Measurements from ENCODE around the gene TESMIN.

Gene TESMIN

GRCh38 chr11:68707527-68707926 lies 43.8 kb downstream of the TESMIN start:
- no peak for DNase-seq

GRCh38 chr11:68704887-68705286 lies 46.4 kb downstream of the TESMIN start:
- DNase-seq = no peak

- no peak for DNase-seq
Measured at GRCh38 chr11:68698993-68699392, 52.3 kb downstream of the TESMIN start.

- no peak for DNase-seq
Measured at GRCh38 chr11:68695531-68695930, 55.8 kb downstream of the TESMIN start.

- no peak for DNase-seq
Measured at GRCh38 chr11:68694431-68695297, 56.7 kb downstream of the TESMIN start.

- DNase-seq = no peak
Measured at GRCh38 chr11:68693484-68693882, 57.8 kb downstream of the TESMIN start.

- no peak for DNase-seq
Measured at GRCh38 chr11:68692871-68693483, 58.3 kb downstream of the TESMIN start.

GRCh38 chr11:68692115-68692514 lies 59.2 kb downstream of the TESMIN start:
- DNase-seq = no peak

GRCh38 chr11:68691402-68691784 lies 59.9 kb downstream of the TESMIN start:
- no peak for DNase-seq

GRCh38 chr11:68690671-68691401 lies 60.5 kb downstream of the TESMIN start:
- DNase-seq = no peak

- no peak for DNase-seq
Measured at GRCh38 chr11:68689737-68690625, 61.3 kb downstream of the TESMIN start.

- DNase-seq = no peak
Measured at GRCh38 chr11:68688881-68689280, 62.4 kb downstream of the TESMIN start.

GRCh38 chr11:68687986-68688385 lies 63.3 kb downstream of the TESMIN start:
- DNase-seq = no peak

- DNase-seq = no peak
Measured at GRCh38 chr11:68687311-68687710, 64.0 kb downstream of the TESMIN start.

GRCh38 chr11:68686486-68686885 lies 64.8 kb downstream of the TESMIN start:
- no peak for DNase-seq

GRCh38 chr11:68685656-68686380 lies 65.5 kb downstream of the TESMIN start:
- DNase-seq = no peak

- DNase-seq = peak; percentile 34
Measured at GRCh38 chr11:68684385-68685356, 66.6 kb downstream of the TESMIN start, which contains the start of gene GAL. GAL (plus strand) TSS chr11:68684544; CDS start chr11:68684924, 380 bp downstream.

GRCh38 chr11:68683536-68684384 lies 67.6 kb downstream of the TESMIN start:
- no peak for DNase-seq

- DNase-seq = no peak
Measured at GRCh38 chr11:68683121-68683520, 68.2 kb downstream of the TESMIN start.

GRCh38 chr11:68682531-68682961 lies 68.8 kb downstream of the TESMIN start:
- DNase-seq = no peak
